ENCODE measurements around the gene SLC49A3. TPM values are rescaled to one million over a fixed set of nuclear protein-coding genes. Genes with fewer than 3 reads are reported as not detected.
A peak's percentile ranks its signal among the peaks of the same experiment; 100 is the strongest.

SLC49A3 gene
- total RNA-seq, 1 experiment from 2014 or later: 5.5 TPM

DNA sequence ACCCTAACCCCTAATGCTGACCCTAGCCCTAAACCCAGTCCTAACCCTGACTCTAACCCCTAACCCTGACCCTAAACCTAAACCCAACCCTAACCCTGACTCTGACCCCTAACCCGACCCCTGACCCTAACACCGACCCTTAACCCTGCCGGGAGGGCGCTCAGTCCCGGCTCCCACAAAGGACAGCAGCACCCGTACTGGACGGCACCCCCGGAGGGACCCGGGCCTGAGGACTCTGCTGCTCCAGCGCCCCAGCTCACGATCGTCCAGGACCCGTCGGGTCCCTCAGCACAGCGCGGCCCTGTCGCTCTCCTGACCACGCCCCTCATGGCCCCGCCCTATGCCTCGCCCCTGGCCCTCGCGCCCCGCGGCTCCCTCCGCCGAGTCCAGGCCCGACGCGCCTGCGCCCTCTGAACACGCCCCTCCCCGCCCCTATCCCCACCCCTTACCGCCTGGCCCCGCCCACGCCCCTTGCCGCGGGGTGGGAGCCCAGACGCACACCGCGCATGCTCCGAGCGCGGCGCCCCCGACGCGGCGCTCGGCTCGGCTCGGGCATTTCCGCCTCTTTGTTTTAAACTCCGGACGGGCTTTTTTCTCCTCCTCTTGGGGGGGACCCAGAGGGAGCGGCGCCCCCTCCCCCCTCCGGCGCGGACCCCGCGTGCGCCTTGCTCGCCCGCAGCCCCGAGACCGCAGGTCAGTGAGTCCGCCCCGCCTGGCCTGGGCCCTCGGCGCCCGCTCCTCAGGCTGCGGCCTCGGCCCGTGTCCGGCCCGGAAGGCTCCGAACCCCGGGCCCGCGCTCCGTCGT is 16.5 kb upstream of the SLC49A3 start, which contains the start of gene PCGF3 (continued):
- TF ChIP-seq ZBTB33 (IDR thresholded peaks at IDR 0.05; ENCODE audit: extremely low read depth, insufficient replicate concordance, low read length): no peak
- TF ChIP-seq POLR2AphosphoS5 (IDR thresholded peaks at IDR 0.05; ENCODE audit: low read depth, low read length): peak; percentile 63
- no peak for TF ChIP-seq CBX3 (IDR thresholded peaks at IDR 0.05; ENCODE audit: low read depth)
- TF ChIP-seq ELF1 (IDR thresholded peaks at IDR 0.05; ENCODE audit: borderline replicate concordance, low read depth): no peak
- no peak for TF ChIP-seq JUND (IDR thresholded peaks at IDR 0.05)
- peak; percentile 93 for TF ChIP-seq ZFX (IDR thresholded peaks at IDR 0.05)
- no peak for TF ChIP-seq CEBPB (IDR thresholded peaks at IDR 0.05; ENCODE audit: low read depth)
- TF ChIP-seq SP1 (IDR thresholded peaks at IDR 0.05; ENCODE audit: low read depth): no peak
- no peak for TF ChIP-seq SRF (IDR thresholded peaks at IDR 0.05; ENCODE audit: low read depth)
- no peak for TF ChIP-seq EZH2 (IDR thresholded peaks at IDR 0.05)
- TF ChIP-seq TCF7L2 (IDR thresholded peaks at IDR 0.05; ENCODE audit: borderline replicate concordance, extremely low read depth, insufficient read depth, insufficient read length): no peak
- TF ChIP-seq YY1 (IDR thresholded peaks at IDR 0.05; ENCODE audit: extremely low read depth, insufficient replicate concordance, low read depth, low read length): no peak
- TF ChIP-seq, protein P1, sequence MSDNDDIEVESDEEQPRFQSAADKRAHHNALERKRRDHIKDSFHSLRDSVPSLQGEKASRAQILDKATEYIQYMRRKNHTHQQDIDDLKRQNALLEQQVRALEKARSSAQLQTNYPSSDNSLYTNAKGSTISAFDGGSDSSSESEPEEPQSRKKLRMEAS (IDR thresholded peaks at IDR 0.05): no peak
- no peak for TF ChIP-seq SIN3A (IDR thresholded peaks at IDR 0.05; ENCODE audit: low read depth)

Measured in HCT116 (cell line).